ENCODE data around the gene MAP3K14.
A peak's percentile ranks its signal among the peaks of the same experiment; 100 is the strongest.

The MAP3K14 gene

GRCh38 chr17:45222014-45222288, 94.9 kb downstream of the MAP3K14 start:
- H3K9ac ChIP-seq (ENCODE audit: low read length) = peak overlapping the region; percentile 50
- H3K9me3 ChIP-seq (ENCODE audit: control insufficient read depth, low read length) = no peaks in the 10 kb centered on the region
- peaks cover 12% of the 10 kb centered on the region for H3K4me1 ChIP-seq (ENCODE audit: control insufficient read depth, insufficient read depth, low read length)
- H3K36me3 ChIP-seq (ENCODE audit: control insufficient read depth, insufficient read depth, low read length) = no peaks in the 10 kb centered on the region
- peaks cover 32% of the 10 kb centered on the region for H3K27me3 ChIP-seq (ENCODE audit: control insufficient read depth, insufficient read depth, low read length)
- no peak overlapping the region for H3K4me3 ChIP-seq (ENCODE audit: low read length)

GRCh38 chr17:45221081-45222013, 95.5 kb downstream of the MAP3K14 start, which contains the start of gene FMNL1:
Gene FMNL1, plus strand, starts transcription at chr17:45221885. Its CDS starts 240 bp downstream, at chr17:45222125.
- Histone ChIP-seq H3K9me3 (ENCODE audit: control insufficient read depth, low read length) (no peaks in the 10 kb centered on the region), H3K4me1 (ENCODE audit: control insufficient read depth, insufficient read depth, low read length) (peaks cover 7% of the 10 kb centered on the region), H3K4me3 (ENCODE audit: low read length) (peak within 1 kb of the TSS; percentile 31), H3K36me3 (ENCODE audit: control insufficient read depth, insufficient read depth, low read length) (no peaks in the 10 kb centered on the region), H3K27me3 (ENCODE audit: control insufficient read depth, insufficient read depth, low read length) (peaks cover 32% of the 10 kb centered on the region), H3K9ac (ENCODE audit: low read length) (peak within 1 kb of the TSS; percentile 57)

GRCh38 chr17:45220079-45220478, 96.7 kb downstream of the MAP3K14 start:
- H3K9me3 ChIP-seq (ENCODE audit: control insufficient read depth, low read length) = no peaks in the 10 kb centered on the region
- H3K36me3 ChIP-seq (ENCODE audit: control insufficient read depth, insufficient read depth, low read length) = no peaks in the 10 kb centered on the region
- H3K27me3 ChIP-seq (ENCODE audit: control insufficient read depth, insufficient read depth, low read length) = peaks cover 32% of the 10 kb centered on the region
- H3K4me1 ChIP-seq (ENCODE audit: control insufficient read depth, insufficient read depth, low read length) = peaks cover 7% of the 10 kb centered on the region
- H3K4me3 ChIP-seq (ENCODE audit: low read length) = no peak overlapping the region
- no peak overlapping the region for H3K9ac ChIP-seq (ENCODE audit: low read length)

- Histone ChIP-seq H3K4me3 (ENCODE audit: low read length) (no peak overlapping the region), H3K9ac (ENCODE audit: low read length) (no peak overlapping the region), H3K27me3 (ENCODE audit: control insufficient read depth, insufficient read depth, low read length) (peaks cover 29% of the 10 kb centered on the region), H3K36me3 (ENCODE audit: control insufficient read depth, insufficient read depth, low read length) (no peaks in the 10 kb centered on the region), H3K9me3 (ENCODE audit: control insufficient read depth, low read length) (no peaks in the 10 kb centered on the region), H3K4me1 (ENCODE audit: control insufficient read depth, insufficient read depth, low read length) (peaks cover 7% of the 10 kb centered on the region)
Measured at GRCh38 chr17:45218895-45219661, 97.7 kb downstream of the MAP3K14 start.

Measured in mucosa of stomach (tissue), 1 donor.